GM12874 (cell line): ENCODE data around the gene HS2ST1.

ENCODE experiments used
- TF ChIP-seq, protein P1 (sequence below): IDR thresholded peaks from 2 replicates; pipeline ENCODE4 v1.5.1; 2011; ENCODE audit warnings: low read depth, mild to moderate bottlenecking, control low read depth, low read length, moderate library complexity; ENCODE audit not compliant: insufficient read depth

HS2ST1 gene

GRCh38 chr1:87154384-87154783 is 239.9 kb downstream of the HS2ST1 start:
- TF ChIP-seq, protein P1, sequence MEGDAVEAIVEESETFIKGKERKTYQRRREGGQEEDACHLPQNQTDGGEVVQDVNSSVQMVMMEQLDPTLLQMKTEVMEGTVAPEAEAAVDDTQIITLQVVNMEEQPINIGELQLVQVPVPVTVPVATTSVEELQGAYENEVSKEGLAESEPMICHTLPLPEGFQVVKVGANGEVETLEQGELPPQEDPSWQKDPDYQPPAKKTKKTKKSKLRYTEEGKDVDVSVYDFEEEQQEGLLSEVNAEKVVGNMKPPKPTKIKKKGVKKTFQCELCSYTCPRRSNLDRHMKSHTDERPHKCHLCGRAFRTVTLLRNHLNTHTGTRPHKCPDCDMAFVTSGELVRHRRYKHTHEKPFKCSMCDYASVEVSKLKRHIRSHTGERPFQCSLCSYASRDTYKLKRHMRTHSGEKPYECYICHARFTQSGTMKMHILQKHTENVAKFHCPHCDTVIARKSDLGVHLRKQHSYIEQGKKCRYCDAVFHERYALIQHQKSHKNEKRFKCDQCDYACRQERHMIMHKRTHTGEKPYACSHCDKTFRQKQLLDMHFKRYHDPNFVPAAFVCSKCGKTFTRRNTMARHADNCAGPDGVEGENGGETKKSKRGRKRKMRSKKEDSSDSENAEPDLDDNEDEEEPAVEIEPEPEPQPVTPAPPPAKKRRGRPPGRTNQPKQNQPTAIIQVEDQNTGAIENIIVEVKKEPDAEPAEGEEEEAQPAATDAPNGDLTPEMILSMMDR: no peak

DNA sequence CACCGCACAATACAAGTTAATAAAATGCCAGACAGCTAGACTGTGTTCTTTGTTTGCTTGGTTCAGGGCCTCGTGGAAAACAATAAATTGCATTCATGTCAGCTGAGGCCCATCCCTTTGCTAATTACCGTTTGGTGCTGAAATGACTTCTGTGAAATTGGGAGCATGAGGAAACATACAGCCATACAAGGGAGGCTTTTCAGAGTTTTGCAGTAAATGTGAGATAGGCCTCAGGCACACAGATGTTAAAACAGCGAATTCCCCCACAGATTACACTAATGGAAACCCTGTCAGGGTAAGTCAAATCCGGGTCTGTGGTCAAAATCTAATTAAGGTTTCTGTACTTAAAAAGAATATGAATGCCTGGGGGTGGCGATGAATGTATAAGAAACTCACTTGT is 240.7 kb downstream of the HS2ST1 start:
- TF ChIP-seq, protein P1: no peak

DNA sequence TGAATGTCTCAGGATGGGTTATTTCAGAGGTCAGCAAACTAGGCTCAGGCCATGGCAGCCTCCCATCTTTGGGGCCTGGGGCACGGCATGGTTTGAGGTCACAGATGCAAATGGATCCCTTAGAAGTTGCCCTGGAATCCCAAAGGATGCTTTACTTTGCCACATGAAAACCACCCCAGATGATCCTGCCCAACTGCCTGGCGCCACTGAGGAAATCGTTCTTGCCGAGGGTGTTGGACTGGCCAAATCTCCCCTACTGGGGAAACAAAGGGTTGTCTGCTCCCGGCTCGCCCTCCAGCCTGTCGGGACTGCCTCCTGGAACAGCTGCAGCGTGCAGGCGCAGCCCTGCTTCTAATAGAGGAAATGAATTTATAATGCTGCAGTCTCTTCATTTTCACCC is 241.2 kb downstream of the HS2ST1 start:
- TF ChIP-seq, protein P1: no peak

GRCh38 chr1:87156124-87156523 is 241.7 kb downstream of the HS2ST1 start:
- TF ChIP-seq, protein P1: no peak

- TF ChIP-seq, protein P1: no peak
Measured at GRCh38 chr1:87159378-87159915, 245.0 kb downstream of the HS2ST1 start.
